Glomerular endothelial cell (primary cell): ENCODE results near the gene DLG4. TPM values are rescaled to one million over a fixed set of nuclear protein-coding genes. Genes with fewer than 3 reads are reported as not detected.
A peak's percentile ranks its signal among the peaks of the same experiment; 100 is the strongest.
"Not testable (repeated sequence)": the region's sequence is repeated elsewhere in the genome, so short reads cannot be mapped to it uniquely, and the experiment has no call there.

Experiments used
- DNase-seq: peaks from one replicate; pipeline ENCODE4 v3.0.0-alpha.2; 2011; ENCODE audit warnings: low read depth, low spot score; ENCODE audit errors: extremely low read depth
- total RNA-seq: library from RNA; depleted of rRNA; stranded (reverse); fragments of >200 nt; gene quantifications from 2 replicates; pipeline ENCODE4 v1.2.3, GENCODE V29; 2015

The DLG4 gene
- total RNA-seq, 1 donor from 2014 or later = 22.3 TPM

GRCh38 chr17:7249830-7250229 lies 30.2 kb upstream of the DLG4 start:
- no peak for DNase-seq

- no peak for DNase-seq
Measured at GRCh38 chr17:7249214-7249613, 29.6 kb upstream of the DLG4 start.

DNA sequence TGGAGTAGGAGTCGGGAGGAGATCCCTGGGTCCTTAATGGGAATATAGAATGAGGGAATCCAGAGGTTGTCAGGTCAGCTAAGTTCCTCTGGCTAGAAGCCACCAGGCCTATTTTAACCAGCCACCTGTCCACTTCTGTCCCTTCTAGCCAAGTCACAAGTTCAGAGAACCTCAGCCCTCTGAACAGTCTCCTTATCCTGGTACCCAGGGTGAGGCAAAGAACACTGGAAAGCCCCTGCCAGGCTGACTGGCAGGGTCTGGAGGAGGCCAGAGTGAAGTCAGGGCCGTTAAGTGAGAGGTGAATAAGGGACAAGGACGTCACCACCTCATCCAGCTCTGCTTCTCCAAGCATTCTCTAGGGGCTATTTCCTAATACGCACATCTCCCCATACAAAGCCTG lies 29.2 kb upstream of the DLG4 start:
- DNase-seq = no peak

DNA sequence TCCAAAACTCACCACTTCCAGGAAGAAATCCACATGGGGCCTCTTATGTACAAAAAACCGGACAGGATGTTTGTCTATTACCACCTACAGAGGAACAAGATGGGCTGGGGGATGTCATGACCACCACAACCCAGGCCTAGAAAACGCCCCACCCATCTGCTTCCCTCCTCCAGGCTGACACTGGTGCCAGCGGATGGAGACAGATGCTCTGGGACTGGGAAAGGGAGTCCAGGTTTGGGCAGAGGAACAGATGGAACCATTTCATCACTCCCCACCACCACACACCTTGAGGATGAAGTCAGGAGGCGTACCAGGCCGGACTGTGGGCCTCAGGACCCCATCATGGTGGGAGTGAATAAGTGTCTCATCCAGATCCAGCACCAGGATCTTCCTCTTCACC lies 27.1 kb upstream of the DLG4 start:
- DNase-seq = no peak

DNA sequence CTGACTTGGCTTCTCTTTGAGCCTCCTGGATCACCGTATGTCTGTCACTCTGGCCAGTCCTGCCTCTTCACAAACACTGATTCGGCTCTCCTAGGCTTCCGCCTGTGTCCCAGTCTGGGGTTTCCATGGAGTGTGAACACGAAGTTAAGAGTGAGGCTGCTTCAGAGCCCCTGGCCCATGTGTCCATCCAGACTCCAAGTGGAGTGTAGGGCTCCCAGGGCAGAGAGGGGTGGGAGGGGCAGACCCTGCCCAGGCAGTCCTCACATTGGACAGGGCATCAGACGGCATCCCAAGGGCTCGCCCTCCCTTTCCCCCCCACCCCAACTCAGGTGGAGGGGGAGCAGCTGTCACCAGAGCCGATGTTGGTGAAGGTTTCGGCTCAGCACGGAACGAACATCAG lies 24.2 kb upstream of the DLG4 start:
- not testable (repeated sequence) for DNase-seq

DNA sequence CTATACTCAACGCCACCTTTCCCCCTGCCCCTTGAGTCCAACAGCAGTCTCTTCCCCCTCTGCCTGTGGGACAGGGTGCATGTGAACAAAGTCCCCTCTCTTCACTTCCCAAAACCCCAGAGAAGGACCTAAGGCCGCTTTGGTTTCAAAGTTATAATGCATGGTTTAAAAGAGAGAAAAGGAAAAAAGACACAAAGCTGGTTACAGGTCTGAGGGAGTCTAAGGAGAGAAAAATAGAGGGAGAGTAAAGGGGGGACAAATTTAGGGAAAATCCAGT lies 23.8 kb upstream of the DLG4 start:
- DNase-seq = no peak

- peak; percentile 96 for DNase-seq
Measured at GRCh38 chr17:7242717-7243452, 23.2 kb upstream of the DLG4 start.

- DNase-seq = peak; percentile 70
Measured at GRCh38 chr17:7241783-7242716, 22.4 kb upstream of the DLG4 start, which contains the start of gene GABARAP. TSS of gene GABARAP (minus strand) at chr17:7242449. CDS start at chr17:7242330, 119 bp downstream.

GRCh38 chr17:7241090-7241733 lies 21.6 kb upstream of the DLG4 start:
- DNase-seq = no peak

DNA sequence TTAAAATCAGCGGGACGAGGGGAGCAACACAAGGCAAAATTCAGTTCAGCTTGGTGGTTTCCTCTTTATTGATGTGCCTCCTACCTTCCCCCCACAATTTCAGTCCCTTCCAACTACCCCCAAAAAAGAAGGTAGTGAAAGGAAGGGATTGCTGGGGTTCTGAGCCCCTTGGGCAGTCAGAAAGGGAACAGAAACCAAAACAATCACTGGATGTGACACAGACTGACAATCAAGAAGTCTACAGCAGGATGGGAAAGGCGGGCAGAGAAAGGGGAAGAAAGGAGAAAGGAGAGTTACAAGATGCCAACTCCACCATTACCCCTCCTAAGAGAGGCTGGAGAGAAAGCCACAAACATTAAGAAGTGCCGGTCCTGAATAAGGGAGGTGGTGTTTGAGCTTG lies 20.7 kb upstream of the DLG4 start:
- no peak for DNase-seq

GRCh38 chr17:7239091-7240027 lies 19.7 kb upstream of the DLG4 start, which contains the start of gene PHF23:
TSS of gene PHF23 (minus strand) at chr17:7239457. CDS start at chr17:7239279, 178 bp downstream.
- peak; percentile 93 for DNase-seq

- no peak for DNase-seq
Measured at GRCh38 chr17:7238420-7239090, 18.9 kb upstream of the DLG4 start.

DNA sequence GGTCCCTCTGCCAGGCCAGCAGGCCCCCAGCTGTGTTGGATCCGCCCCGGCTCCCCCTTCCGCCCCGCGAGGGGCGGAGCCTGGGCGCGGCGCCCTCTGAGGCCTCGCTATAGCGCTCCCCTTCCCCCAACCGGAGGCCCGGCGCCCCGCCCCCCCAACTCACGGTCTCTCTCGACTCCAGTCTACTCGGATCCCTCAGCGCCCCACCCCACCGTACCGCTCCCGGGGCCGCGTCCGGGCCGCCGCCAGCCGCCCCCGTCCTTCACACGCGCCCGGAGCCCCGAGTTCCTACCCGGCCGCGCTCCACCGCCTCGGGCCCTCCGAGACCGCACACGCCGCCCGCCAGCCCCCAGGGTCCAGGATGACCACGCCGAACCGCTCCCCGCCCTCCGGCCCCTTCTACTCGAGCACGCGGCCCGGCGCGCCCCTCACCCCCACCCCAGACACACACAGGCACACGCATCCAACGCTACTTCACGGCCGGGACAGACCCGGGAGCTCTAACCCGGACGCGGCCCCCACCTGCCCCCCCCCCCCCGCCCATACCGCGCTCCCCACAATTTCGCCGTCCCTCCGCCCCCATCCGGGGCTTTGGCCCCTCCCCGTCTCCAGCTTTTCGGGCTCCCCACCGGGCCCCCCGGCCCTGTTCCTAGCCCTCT lies 18.3 kb upstream of the DLG4 start:
- DNase-seq = no peak

DNA sequence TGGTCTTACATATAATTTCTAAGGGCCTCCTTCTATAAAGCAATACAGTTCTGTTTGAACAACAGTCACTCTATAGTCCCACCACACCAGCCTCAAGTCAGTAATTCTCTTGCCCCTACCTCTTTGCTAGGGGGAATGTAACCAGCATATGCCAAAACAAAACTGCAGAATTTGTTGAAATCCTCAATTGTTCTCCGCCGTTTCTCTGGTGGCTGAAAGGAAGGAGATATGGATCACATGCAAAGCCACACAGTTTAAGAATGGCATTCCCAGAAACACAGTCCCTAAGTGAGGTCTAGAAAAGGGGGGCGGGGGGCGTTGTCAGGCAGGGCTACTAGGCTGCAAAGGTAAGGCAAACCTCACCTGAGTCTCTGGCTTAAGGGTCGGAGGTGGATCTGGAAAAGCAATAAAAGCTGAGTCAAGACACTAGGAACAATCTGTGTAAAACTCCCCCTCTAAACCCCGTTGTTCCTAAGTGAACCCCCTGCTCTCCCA lies 17.7 kb upstream of the DLG4 start:
- DNase-seq = no peak

DNA sequence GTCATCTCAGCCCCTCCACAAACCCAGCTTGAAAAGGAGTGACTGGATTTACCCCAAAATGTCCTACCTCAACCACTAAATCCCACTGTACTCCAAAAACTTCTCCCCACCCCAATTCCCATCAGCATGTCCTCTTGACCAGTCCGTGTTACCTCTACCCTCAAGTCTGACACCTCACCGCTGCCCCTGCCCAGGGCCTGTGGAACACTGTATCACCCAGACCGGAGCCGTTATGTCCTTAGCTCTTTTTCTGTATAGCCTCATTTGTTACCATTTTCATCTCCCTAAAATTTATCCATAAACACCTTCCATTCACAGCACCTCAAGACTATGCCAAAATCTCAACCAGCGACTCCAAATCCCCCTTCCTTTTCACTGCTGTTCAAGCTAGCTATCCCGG lies 17.2 kb upstream of the DLG4 start:
- DNase-seq = no peak

GRCh38 chr17:7235693-7236665 lies 16.3 kb upstream of the DLG4 start:
- no peak for DNase-seq

DNA sequence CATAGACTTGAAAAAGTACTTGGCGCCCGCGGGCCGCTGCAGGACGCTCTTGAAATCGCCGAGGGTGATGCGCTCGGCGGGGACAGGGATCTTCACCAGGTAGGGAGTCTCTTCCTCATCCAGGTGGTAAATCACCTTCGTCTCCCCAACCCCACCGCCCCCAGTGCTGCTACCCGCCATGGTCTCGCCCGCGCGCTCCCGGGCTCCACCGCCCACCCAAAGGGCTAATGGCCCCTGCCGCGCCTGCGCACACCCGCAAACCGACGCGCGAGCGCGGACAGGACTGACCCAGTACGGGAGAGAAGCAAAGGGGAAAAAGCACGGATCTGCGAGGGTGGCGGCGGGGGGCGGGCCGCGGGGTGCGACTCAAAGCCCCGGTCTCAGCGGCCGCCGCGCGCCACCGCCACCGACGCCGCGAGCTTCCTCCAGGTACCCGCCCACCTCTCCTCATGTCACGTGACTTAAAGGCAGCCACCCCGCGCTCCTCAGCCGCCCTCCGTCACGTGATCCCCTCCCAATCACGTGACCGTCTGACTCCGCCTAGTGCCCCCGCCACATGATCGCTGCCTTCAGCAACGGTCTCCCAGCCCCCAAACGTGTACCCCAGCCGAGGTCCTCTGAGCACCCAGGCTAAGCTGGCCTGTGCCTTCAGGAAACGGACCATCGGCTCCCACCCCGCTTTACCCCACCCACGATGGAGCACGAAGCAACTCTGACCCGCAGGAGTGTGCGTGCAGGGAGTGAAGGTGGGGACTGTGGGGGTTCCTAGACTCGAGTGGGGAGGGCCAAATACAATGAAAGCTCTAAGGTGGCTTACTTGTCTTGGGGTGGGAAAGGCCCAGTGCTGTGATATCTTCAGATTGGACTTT lies 14.7 kb upstream of the DLG4 start, which contains the start of gene DVL2:
Gene DVL2 (minus strand): TSS at position 435 of the 869 bp plus-strand sequence. CDS start 255 bp downstream, at position 180.
- DNase-seq = no peak
